ENCODE results near the gene FAM20B.

The FAM20B gene

GRCh38 chr1:179095924-179096323 is 70.2 kb downstream of the FAM20B start:
- no peak for DNase-seq

- DNase-seq: no peak
Observed at GRCh38 chr1:179099891-179100290, 74.2 kb downstream of the FAM20B start.

GRCh38 chr1:179101566-179101965 is 75.9 kb downstream of the FAM20B start:
- no peak for DNase-seq

GRCh38 chr1:179103999-179104398 is 78.3 kb downstream of the FAM20B start:
- no peak for DNase-seq

GRCh38 chr1:179104611-179105250 is 79.0 kb downstream of the FAM20B start:
- no peak for DNase-seq

GRCh38 chr1:179105393-179105792 is 79.7 kb downstream of the FAM20B start:
- DNase-seq: no peak

GRCh38 chr1:179107706-179108629 is 82.3 kb downstream of the FAM20B start:
- DNase-seq: no peak

- DNase-seq: no peak
Observed at GRCh38 chr1:179108644-179109043, 83.0 kb downstream of the FAM20B start.

GRCh38 chr1:179115181-179115580 is 89.5 kb downstream of the FAM20B start:
- no peak for DNase-seq

GRCh38 chr1:179119513-179119912 is 93.8 kb downstream of the FAM20B start:
- DNase-seq: no peak

- no peak for DNase-seq
Observed at GRCh38 chr1:179120736-179121135, 95.0 kb downstream of the FAM20B start.

GRCh38 chr1:179121159-179121938 is 95.7 kb downstream of the FAM20B start:
- DNase-seq: peak in 1 of 2 experiments; percentile 37

GRCh38 chr1:179124873-179125272 is 99.2 kb downstream of the FAM20B start:
- no peak for DNase-seq

Data from SW 1271 (cell line).